ENCODE results near the gene SLC35B2.

SLC35B2 gene

DNA sequence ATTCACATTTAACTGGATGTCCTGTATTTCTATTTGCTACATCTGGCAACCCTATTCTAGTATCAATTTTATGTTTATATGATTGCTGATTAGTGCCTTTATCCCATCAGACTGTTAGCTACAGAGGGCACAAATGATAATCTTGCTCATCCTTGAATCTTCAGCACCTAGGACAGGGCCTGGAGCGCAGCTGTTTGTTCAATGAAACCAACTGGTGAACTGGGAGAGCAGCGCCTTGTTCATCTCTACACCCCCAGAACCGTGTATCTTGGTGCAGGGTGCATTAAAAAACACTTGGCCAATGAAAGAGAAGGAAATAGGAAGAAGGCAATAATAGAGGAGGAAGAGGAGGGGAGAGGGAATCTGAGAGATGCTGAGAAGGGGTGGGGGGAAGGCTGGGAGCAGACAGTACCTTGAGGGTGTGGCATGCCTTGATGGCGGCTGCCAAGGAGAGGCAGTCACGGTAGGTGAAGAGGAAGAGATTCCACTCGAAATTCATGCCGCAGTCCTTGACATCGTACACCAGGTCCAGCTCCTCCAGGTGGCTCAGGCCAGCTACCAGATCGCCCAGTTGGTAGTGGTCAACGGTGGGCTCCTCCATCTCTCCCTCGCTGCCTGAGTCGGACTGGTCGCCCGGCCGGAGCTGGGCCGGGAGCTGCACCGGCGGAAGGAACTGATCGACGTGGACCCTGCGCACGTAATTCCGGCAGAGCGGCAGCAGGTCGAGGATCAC, 28.4 kb upstream of the SLC35B2 start:
- DNase-seq, result no peak

DNA sequence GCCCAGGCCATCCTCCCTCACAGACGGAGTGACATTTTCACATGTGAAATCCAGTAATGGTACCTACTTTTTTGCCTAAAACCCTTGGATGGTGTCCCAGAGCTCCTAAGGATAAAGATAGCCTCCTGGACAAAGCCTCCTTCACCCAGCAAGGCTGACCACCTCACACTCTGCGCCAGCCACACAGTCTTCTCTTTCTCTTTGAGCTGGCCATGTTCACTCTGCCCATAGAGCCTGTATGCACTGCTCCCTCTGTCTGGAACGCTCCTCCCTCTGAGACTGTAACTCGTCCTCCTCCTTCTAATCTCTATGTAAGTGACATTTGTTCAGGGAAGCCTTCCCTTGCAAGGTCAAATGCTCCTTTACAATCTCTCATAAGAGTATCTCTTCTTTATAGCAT, 27.5 kb upstream of the SLC35B2 start:
- DNase-seq, result no peak

DNA sequence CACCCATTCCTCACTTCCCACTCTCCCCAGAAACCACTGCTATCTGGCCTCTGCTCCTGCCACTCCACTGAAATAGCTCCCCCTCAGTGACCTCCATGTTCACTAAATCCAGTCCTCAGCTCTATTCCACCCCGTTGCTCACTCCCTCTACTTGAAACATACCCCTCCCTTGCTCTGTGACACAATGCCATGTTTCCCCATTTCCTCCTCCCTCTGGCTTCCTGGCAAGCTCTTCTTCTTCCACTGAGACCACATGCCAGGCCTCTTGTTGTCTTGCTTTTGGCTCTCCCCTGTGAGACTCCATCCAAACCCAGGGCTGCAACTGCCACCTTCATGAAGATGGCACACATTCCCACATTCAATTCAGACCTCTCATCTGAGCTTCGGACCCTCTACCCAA, 26.8 kb upstream of the SLC35B2 start:
- no peak for DNase-seq

GRCh38 chr6:44278774-44279697, 21.7 kb upstream of the SLC35B2 start:
- DNase-seq, result no peak

- no peak for DNase-seq
Observed at GRCh38 chr6:44278315-44278714, 21.0 kb upstream of the SLC35B2 start.

DNA sequence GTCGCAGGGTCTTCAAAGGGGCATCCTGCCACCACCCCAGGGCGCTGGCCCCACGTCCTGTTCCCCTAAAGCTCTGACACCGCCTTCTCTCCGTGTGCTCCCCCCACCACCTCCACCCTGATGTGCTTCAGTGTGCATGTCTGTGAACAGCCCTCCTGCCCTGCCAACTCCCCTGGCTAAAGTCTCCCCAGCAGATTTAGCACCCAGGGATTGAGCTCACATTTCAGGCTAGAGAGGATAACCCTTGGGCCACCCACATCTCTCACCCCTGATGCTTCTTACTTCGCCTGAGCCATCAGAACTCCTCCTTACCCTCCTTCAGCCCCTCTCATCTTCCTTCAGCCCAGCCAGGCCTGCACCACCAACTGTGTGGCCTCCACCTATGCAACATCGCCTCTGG, 20.4 kb upstream of the SLC35B2 start:
- DNase-seq, result no peak

DNA sequence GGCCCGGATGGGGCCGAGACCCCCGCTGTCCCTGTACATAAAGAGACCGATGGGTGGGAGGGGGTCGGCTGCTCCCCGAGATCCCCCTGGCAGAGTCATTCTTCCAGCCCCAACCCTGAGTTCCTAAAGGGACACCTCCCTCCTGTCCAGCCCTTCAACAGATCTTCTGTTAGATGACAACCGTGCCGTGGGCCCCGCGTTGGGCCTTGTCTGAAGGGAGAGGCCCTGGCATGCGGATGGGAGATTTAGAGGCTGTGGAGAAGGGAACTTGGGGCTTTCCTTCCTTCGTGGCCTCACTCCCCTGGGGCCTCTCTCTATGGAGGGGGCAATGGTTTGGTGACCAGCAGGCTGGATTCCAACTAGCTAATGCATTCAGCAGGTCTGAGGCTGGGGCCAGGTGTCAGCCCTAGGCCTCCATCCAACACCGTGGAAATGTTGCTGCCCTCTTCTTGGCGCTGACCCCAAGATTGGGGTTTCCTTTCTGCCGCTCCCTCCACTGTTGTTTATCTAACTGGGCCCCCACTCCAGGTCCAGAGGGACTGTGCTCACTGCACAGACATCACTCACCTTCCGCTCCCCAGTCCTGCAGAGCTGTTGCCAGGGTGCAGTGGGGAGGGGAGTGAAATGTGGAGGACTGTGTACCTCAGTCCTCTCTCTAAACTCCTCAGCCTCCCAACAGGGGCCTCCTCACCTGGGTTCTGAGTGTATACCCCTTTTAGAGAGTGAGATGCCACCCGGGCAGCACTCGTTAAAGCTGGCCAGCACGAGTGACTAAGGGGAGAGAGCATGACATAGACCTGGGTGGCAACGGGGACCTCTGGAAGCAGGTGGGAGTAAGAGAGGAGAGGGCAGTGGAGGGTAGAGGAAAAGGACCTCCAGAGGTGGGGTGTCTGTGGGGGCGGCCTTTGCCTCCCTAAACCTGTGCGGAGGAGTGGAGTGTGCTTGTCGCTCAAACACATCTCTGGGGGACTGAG, 19.6 kb upstream of the SLC35B2 start:
- no peak for DNase-seq

DNA sequence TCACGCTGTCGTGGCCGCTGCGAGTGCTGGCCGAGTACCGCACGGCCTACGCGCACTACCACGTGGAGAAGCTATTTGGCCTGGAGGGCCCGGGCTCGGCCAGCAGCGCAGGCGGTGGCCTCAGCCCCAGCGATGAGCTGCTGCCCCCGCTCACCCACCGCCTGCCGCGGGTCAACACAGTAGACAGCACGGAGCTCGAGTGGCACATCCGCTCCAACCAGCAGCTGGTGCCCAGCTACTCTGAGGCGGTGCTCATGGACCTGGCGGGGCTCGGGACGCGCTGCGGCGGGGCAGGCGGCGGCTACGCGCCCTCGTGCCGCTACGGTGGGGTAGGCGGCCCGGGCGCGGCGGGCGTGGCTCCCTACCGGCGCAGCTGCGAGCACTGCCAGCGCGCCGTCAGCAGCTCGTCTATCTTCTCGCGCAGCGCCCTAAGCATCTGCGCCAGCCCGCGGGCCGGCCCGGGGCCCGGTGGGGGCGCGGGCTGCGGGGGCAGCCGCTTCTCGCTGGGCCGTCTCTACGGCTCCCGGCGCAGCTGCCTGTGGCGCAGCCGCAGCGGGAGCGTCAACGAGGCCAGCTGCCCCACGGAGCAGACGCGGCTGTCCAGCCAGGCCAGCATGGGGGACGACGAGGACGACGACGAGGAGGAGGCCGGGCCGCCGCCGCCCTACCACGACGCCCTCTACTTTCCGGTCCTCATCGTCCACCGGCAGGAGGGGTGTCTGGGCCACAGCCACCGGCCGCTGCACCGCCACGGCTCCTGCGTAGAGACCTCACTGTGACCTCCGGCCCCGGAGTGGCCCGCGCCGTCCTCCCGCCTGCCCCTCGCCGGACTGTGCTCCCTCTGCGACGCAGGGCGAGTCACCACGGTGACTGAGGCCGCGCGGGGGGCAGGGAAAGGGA, 18.7 kb upstream of the SLC35B2 start:
- DNase-seq, result no peak

GRCh38 chr6:44275271-44275748, 18.0 kb upstream of the SLC35B2 start:
- DNase-seq, result no peak

DNA sequence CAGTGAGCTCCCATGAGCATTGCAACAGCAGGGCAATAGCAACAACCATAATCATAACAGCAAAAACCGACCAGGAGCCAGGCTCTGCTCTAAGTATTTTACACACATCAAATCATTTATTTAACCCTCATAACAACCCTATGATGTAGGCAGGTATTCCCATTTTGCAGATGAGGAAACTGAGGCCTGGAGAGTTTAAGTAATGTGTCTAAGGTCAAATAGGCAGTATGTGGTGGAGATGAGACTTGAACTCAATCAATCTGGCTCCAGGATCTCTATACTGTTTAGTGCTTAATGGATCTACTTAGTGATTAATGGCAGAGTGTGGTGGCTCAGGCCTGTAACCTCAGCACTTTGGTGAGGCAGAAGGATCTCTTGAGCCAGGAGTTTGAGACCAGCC, 16.3 kb upstream of the SLC35B2 start:
- DNase-seq, result no peak

GRCh38 chr6:44272999-44273566, 15.8 kb upstream of the SLC35B2 start:
- no peak for DNase-seq

DNA sequence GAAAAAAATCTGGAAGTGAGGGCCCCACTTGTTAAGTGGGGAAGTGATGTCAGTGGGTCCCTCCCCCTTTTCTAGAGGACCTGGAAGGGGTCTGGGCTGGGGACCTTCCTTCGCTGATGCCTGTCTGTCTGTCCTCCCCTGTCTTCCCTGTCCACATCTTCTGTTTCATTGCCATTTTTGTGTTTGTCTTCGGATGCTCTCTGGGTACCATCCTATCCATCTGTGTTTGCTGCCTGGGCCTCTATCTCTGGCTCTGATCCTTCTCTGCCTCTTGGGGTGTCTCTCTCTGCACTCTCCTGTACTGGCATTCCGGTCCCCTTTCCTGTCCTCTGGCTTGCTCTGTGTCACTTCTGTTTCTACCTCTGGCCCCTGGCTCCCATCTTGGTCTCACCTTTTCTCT, 15.2 kb upstream of the SLC35B2 start:
- no peak for DNase-seq

GRCh38 chr6:44271914-44272313, 14.6 kb upstream of the SLC35B2 start:
- DNase-seq, result no peak

DNA sequence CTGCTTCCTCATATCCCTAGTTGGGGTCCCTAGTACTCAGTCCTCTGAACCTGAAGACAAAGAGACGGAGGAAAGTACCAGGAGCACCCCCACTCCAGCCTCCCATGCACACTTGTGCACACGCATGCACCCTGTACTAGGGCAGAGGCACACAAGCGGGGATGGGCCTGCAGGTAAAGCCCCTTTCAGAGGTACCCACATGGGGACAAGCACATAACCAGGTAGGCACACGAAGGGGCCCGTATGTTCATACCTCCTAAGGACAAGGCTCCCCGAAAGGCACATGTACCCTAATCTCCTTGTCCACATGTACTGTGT, 14.0 kb upstream of the SLC35B2 start:
- no peak for DNase-seq

- DNase-seq, result no peak
Observed at GRCh38 chr6:44270526-44271405, 13.4 kb upstream of the SLC35B2 start.

- DNase-seq, result no peak
Observed at GRCh38 chr6:44269921-44270525, 12.7 kb upstream of the SLC35B2 start, which contains the start of gene TMEM151B. TSS of gene TMEM151B (plus strand) at chr6:44270450. CDS start at chr6:44270743, 293 bp downstream.

- DNase-seq, result no peak
Observed at GRCh38 chr6:44269178-44269920, 12.0 kb upstream of the SLC35B2 start.

DNA sequence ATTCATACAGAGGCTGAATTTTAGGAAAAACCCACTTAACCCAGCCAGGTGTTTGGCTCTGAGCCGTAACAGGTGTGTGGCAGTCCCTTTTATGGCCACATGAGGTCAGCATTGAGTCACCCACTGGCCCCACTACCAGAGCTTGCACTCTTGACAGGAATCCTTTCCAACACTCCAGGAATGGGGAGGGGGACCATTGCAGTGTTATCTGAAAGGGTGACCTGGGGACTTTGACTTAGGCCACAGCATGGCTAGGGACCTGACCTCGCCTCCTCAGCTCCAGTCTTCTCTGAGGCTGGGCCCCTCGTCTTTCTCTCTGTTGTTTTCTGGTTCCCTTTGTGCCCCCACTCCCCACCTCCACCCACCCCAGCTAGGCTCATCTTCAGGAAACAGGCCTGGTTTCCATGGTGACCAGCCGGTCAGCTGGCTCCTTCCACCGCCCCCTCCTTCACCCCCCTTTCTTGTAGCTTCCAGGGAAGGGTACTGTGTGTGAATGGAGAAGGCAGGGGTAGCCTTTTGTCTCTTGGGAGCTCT, 10.8 kb upstream of the SLC35B2 start:
- DNase-seq, result no peak

DNA sequence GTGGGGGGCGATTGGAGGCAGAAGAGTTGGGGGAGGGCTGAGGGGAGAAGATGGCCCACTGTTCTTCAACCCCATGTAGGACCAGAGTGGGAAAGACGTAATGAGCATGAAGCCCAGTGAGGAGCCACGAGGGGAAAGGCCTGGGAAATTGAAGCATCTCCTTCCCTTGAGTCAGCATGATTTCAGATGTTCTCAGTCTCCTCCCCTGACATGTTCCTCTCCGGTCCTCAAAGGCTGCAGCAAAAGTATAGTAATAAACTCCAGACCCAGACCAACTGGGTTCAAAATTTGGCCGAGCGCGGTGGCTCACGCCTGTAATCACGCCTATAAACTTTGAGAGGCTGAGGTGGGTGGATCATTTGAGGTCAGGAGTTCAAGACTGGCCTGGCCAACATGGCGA, 9.9 kb upstream of the SLC35B2 start:
- DNase-seq, result no peak

Measured in NCI-H2107 (cell line).